GM15510 (cell line): ENCODE data around the gene OSCAR.

Experiments
- POLR2A ChIP-seq: IDR thresholded peaks from 3 replicates; pipeline ENCODE4 v1.6.1; 2011; ENCODE audit warnings: borderline replicate concordance; ENCODE audit not compliant: insufficient read length; ENCODE audit errors: extremely low read depth

OSCAR gene

DNA sequence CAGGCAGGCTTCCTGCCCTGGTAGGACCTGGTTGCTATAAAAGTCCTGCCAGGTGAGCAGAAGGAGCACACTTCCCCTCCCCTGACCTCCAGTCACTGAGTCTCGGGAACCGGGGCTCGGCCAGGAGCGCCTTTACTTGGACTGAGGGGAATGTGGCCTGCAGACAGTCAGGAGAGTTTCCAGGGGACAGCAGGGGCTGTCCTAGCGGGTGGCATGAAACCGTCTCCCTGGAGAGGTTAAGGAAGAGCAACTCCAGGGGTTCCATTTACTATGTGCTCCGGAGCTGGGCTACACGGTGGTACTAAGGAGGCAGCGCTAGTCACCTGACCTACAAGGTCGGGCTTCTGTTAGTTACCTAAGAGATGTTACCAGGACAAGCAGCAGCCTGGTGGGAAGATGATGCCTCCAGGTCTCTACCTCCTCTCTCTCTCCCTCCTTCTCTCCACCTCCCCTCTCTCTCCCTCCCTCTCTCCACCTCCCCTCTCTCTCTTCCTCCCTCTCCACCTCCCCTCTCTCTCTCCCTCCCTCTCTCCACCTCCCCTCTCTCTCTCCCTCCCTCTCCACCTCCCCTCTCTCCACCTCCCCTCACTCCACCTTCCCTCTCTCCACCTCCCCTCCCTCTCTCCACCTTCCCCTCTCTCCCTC lies 32.8 kb upstream of the OSCAR start:
- TF ChIP-seq POLR2A, result no peak

DNA sequence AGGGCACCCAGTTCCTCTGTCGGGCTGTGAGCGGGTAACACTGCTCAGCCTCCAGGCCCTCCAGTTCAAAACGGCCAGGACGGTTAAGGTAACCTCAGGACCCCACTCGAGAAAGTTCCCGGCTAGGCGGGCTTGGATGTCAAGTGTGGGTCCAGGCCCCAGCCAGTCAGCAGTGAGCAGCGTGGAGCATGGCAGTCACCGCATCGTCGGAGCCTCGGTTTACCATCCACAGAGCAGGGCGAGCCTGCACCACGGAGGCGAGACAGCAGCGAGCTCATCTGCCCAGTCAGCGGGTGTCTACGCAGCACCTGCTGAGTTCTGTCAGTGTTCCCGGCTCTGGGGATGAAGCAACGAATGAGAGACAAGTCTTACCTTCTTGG lies 29.0 kb upstream of the OSCAR start:
- no peak for TF ChIP-seq POLR2A

DNA sequence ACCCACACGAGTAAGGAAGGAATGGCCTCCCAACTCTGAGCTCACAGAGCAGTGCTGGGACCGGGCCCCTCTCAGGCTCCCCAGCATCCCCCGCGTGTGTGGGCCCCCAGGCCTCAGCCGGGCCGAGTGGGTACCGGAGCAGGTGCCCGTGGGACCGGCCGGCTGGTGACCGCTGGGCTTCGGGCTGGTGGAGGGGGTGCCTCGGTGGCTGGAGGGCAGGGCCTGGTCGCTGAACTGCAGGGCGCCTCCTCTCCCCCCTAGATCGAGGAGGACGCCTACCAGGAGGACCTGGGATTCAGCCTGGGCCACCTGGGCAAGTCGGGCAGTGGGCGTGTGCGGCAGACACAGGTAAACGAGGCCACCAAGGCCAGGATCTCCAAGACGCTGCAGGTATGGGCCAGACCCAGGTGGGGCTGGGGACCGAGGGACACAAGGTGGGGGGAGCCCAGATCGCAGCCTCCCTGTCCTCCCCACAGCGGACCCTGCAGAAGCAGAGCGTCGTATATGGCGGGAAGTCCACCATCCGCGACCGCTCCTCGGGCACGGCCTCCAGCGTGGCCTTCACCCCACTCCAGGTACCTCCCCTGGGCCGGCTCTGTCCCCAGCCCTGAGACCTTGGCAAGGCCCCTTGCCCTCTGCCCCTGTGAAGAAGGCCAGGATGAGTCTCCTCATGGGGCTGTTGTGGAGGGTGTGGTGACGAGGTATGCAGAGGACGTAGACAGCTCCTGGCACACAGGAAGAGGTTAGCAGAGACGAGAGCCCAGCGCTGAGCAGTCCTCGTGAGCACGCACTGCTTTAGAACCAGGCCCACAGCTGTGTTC lies 28.4 kb upstream of the OSCAR start:
- TF ChIP-seq POLR2A, result no peak

DNA sequence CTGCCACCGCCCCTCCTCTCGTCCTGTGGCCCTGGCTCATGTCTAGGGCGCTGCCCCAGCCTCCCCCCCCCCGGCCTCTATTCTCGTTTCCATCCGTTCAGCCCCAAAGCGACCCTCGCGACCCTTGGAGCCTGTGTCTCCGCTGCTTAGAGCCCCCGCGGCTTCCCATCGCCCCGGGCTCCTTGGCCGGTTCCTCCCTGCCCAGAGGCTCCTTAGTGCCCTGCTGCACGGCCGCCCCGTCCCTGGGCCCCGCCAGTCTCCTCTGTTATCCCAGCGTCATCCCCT lies 27.8 kb upstream of the OSCAR start:
- TF ChIP-seq POLR2A, result no peak

DNA sequence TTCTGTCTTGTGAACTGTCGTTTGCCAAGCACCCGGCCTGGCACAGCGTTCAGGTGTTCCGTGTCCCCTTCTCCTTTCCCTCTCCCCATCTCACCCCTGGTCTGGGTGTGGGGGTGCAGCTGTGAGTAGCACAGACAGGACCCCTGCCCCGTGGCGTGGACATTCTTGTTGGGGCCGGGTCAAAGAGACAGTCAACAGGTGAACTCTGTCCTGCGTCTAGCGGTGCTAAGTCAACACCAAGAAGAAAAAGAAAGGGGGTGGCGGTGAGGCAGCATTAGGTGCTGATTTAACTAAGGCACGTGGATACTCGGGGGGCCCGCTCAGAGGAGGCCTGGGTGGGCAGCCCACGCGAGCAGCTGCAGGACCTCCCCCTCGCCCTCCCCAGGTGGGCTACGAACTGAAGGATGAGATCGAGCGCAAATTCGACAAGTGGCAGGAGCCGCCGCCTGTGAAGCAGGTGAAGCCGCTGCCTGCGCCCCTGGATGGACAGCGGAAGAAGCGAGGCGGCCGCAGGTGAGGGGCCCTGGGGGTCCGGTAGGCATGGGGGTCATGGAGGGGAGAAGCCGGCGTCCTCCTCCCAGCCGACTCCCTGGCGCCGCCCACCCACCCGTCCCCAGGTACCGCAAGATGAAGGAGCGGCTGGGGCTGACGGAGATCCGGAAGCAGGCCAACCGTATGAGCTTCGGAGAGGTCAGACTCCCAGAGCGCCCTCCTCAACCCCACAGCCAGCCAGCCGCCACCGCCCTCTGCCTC lies 27.3 kb upstream of the OSCAR start:
- no peak for TF ChIP-seq POLR2A

DNA sequence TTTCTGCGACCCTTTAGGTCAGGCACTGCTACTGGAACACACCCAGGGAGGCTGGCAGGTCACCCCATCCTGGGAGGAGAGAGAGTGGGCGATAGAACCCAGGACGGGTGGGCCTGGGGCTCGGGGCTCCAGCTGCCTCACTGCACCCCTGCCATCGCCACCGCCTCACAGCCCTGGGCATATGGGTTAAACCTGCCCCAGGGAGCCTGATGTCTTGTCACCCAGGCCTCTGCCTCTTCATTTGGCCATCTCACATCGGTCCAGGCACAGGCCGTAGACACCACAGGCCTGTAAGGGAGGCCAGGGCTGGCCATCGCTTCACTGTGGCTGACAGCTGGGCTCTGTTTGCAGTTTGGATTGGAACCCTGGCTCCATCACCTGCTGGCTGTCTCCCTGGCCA lies 25.1 kb upstream of the OSCAR start:
- no peak for TF ChIP-seq POLR2A

DNA sequence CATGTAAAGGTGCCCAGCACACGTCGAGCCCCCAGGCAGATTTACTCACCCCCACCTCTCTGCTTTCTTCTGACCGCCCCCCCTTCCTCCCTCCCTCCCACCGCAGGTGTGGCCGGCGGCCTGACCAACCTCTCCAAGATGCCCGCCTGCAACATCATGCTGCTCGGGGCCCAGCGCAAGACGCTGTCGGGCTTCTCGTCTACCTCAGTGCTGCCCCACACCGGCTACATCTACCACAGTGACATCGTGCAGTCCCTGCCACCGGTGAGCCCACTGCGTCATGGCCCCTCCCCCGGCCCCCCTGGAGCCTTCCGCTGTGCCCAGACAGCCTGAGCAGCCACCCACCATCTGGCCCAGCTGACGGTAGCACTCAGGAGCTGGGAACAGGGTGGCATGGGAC lies 23.8 kb upstream of the OSCAR start:
- no peak for TF ChIP-seq POLR2A

DNA sequence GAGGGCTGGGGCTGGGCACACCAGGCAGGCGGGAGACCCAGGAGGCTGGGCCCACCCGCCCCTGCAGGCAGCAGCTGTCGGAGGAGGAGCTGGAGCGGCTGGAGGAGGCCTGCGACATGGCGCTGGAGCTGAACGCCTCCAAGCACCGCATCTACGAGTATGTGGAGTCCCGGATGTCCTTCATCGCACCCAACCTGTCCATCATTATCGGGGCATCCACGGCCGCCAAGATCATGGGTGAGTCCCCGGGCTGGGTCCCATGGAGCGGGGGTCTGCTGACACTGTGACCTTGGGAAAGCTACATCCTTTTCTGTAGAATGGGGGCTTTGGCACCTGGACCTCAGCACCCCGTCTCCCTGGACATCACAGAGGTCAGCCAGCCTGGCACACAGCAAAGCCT lies 23.1 kb upstream of the OSCAR start:
- TF ChIP-seq POLR2A, result no peak

DNA sequence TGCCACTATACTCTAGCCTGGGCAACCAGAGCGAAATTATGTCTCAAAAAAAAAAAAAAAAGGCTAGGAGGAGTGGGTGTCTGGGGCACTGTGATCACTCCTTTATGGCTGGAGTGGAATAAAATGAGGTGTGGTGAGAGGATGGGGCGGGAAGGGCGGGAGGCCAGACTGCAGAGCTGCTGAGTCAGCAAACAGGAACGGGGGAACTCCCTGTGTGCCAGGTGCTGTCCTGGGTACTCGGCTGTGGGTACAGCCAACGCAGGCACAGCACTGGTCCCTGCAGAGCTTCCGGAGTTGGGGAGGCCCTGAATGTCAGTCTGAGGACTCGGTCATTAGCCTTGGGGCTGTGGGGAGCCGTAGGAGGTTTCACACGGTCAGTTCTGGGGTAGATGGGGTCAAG lies 20.7 kb upstream of the OSCAR start:
- no peak for TF ChIP-seq POLR2A

DNA sequence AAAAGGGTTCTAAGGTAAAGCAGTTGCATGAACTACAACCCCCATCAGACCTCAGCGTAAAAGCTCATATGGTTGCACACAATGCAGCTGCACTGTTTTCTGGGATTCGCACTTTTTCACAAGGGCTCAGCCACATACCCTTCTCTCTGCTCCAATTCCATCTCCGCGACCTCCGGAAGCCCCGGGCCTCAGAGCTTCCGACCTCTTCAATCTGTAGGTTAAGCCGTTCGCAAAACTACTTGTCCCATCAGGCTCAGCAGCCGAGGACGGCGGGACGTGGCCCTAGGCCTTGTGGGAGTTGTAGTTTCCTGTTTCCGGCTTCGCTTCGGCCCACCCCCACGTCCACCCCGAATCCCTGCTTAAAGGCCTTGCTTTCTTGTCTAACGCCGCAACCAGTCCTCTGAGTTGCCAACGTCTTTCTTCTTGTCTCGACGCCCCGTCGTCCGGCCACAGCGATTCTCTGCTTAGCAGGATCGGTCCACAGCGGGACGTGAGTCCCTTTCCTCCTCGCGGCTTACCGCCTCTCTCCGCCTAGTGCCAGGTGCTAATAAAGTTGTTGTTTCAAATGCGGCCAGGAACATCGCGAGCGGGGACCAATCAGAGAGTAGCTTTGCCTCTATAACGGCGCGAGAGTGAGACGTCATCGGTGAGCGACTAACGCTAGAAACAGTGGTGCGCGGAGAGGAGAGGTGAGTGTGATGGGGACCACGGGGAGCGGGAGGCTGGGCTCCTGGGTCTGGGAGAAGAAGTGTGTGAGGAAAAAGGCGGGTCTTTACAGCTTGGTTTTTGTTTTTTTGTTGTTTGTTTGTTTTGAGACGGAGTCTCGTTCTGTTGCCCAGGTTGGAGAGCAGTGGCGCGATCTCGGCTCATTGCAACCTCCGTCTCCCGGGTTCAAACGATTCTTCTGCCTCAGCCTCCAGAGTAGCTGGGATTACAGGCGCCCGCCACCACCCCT lies 14.8 kb upstream of the OSCAR start, which contains the start of the genes PRPF31 and TFPT:
TSS of gene PRPF31 (plus strand) at position 646 of the 955 bp plus-strand sequence. CDS start 2,525 bp downstream, outside the sequence.
TSS of gene TFPT (minus strand) at position 549 of the 955 bp plus-strand sequence. CDS start at position 161, 388 bp downstream.
- peak; percentile 71 for TF ChIP-seq POLR2A

DNA sequence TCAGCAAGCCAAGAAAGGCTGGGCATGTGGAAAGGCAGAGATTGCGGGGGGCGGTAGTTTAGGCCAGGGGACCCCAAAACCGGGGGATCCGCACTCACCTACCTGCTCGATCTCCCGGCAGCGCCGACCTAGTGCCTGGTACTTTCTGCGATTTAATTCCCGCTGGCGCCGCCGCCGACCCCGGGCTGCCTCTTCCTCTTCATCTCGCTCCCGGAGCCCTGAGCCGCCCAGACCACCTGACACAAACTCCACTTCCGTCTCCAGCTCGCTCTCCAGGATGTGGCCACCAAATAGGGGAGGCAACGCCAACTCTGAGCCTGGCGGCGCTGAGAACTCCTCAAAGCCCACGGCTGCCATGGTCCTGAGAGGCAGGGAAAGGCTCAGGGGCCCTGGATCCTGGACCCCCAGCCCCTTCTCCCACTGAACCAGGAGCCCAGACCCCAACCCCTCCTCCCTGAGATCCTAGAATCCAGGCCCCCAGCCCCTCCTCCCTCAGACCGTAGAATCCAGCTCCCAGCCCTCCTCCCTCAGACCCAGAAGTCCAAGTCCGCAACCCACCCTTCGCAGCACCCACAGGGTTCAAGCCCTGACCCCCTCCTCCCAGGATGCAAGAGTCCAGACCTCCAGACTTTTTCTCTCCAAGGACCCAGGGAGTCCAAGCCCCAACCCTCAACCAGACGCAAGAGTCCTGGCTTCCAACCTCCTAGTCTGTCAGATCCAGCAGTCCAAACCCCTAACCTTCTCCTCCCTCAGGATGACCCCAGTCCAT lies 13.9 kb upstream of the OSCAR start:
- peak; percentile 36 for TF ChIP-seq POLR2A

DNA sequence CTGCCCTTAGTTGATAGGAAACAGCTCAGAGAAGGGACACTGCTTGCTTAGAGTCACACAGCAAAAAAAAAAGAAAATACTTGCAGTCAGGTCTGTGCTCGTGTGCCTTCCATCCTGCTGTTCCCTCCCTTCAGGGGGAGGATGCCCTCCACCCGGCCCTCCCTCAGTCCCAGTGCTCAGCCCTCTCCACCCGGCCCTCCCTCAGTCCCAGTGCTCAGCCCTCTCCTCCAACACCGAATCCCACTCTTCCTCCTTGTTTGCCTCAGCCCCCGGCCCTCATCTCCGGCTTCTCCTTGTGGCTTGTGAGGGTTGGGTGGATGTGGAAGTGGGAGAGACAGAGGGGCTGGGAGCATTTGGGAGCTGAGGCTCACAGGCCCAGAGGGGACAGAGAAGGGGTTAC lies 9.0 kb upstream of the OSCAR start:
- no peak for TF ChIP-seq POLR2A

DNA sequence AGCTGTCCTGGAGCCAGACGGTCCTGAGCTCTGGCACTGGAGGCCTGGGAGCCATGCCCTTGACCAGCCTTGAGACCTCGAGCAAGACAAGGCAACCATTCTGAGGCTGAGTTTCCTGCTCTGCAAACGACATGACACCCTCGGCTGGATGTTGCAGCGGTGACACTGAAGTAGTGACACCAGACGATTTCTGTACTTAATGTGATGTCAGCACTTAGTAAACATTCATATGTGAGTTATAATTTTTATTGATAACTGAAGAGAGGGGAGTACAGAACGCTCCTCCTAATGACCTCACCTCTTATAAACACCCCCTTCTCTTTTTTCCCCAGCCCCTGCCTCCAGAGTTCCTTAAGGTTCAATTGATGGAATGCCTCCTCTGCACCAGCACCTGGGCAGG lies 7.9 kb upstream of the OSCAR start:
- no peak for TF ChIP-seq POLR2A

DNA sequence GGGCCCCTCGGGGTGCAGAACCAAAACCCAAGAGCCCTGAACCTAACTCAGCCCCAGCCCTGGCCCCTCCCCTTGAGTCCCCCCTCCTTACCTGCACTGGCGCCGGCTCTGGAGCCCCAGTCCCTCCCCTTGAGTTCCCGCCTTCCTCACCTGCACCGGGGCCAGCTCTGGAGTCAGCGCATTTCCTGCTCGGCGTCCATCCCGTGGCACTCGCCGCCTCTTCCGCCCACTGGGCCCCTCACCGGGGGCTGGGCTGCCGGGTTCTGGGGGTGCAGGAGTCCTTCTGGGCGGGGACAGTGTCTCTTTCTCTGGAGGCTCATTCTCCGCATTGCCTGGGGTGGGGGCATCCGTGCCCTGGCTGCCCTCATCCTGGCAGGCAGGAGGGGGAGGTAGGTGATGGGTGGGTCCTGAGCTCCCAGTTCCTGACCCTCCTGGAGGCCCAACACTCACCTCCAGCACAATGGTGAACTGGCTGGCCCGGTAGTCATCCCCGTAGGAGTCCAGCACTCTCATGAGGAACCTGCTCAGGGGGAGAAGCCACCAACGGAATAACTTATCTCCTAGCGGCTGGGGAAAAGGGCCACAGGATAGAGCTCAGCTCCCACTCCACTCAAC lies 7.4 kb upstream of the OSCAR start:
- no peak for TF ChIP-seq POLR2A

DNA sequence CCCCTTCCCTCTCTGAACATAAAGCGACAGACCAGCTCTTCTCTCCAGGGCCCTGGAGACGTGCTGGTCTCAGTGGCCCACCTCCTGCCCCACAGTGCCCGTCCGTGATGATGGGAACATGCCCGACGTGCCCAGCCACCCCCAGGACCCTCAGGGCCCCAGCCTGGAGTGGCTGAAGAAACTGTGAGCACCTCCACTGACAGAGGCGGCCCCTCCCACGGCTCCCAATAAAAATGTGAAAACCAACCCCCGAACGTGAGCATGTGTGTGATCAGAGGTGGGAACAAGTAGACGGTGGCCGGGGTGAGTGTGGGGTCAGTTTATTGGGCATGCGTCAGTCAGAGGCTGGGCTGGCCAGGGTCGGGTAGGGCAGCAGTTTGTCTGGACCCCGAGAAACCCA lies 6.1 kb upstream of the OSCAR start:
- no peak for TF ChIP-seq POLR2A
